HepG2 (cell line): ENCODE measurements around the gene FAM120B. TPM values are rescaled to one million over a fixed set of nuclear protein-coding genes. Genes with fewer than 3 reads are reported as not detected.

Source experiments
- BORCS8-MEF2B ChIP-seq: sonication (generic); formaldehyde crosslinking; IDR thresholded peaks from 2 replicates; pipeline ENCODE4 v1.8.0; 2022; ENCODE audit warnings: mild to moderate bottlenecking, missing genetic modification reagents
- BRD4 ChIP-seq: sonication (generic); formaldehyde crosslinking; IDR thresholded peaks from 2 replicates; pipeline ENCODE4 v1.4.0; 2020; ENCODE audit warnings: missing genetic modification reagents
- MBD4 ChIP-seq: IDR thresholded peaks from 2 replicates; pipeline ENCODE4 v1.6.1; 2012; ENCODE audit warnings: low read length, inconsistent platforms, borderline replicate concordance
- REL ChIP-seq: sonication (generic); formaldehyde crosslinking; conservative IDR thresholded peaks from 2 replicates; pipeline ENCODE4 v1.8.0; 2022; ENCODE audit warnings: mild to moderate bottlenecking, missing genetic modification reagents, moderate library complexity
- TRIM22 ChIP-seq: fragments of 450-650 bp; IDR thresholded peaks from 2 replicates; pipeline ENCODE4 v1.6.1; 2017
- ZBTB8A ChIP-seq: sonication (generic); formaldehyde crosslinking; IDR thresholded peaks from 2 replicates; pipeline ENCODE4 v1.4.0; 2020; ENCODE audit warnings: mild to moderate bottlenecking, low read depth, missing genetic modification reagents, borderline replicate concordance
- ZNF333 ChIP-seq: sonication (generic); formaldehyde crosslinking; IDR thresholded peaks from 2 replicates; pipeline ENCODE4 v1.4.0; 2020; ENCODE audit warnings: mild to moderate bottlenecking, missing genetic modification reagents, borderline replicate concordance
- ZNF33B ChIP-seq: sonication (generic); formaldehyde crosslinking; IDR thresholded peaks from 2 replicates; pipeline ENCODE4 v1.5.1; 2020; ENCODE audit warnings: mild to moderate bottlenecking, missing genetic modification reagents
- ZNF660 ChIP-seq: sonication (generic); formaldehyde crosslinking; IDR thresholded peaks from 2 replicates; pipeline ENCODE4 v1.5.1; 2020; ENCODE audit warnings: mild to moderate bottlenecking, low read depth, missing genetic modification reagents, borderline replicate concordance
- ZNF747 ChIP-seq: sonication (generic); formaldehyde crosslinking; IDR thresholded peaks from 2 replicates; pipeline ENCODE4 v1.8.1; 2023; ENCODE audit warnings: missing genetic modification reagents, mild to moderate bottlenecking, borderline replicate concordance
- polyA plus RNA-seq, 8 experiments: library from polyadenylated mRNA; depleted of rRNA in 3 of 8; stranded (reverse) in 7 of 8; unstranded in 1 of 8; fragments of >200 nt; fragmentation: Illumina TruSeq in 4 of 8; extraction: Trizol in 4 of 8; gene quantifications; 2 replicates each; pipeline versions ENCODE4 v1.2.1 to v1.2.3, GENCODE V29; 2011 to 2016; ENCODE audit warnings: low read depth in 4 of 8, missing spikeins in 1 of 8, mixed read lengths in 1 of 8; ENCODE audit not compliant: insufficient read depth in 1 of 8
- total RNA-seq, 5 experiments: library from RNA; depleted of rRNA; stranded (reverse); fragments of >200 nt; fragmentation: Illumina TruSeq; extraction: Trizol; gene quantifications; 2 replicates each; pipeline ENCODE4 v1.2.3, GENCODE V29; 2016; ENCODE audit warnings: low read depth in 1 of 5
- TF ChIP-seq, protein P1 (sequence below): sonication (generic); formaldehyde crosslinking; IDR thresholded peaks from 2 replicates; pipeline ENCODE4 v1.4.0; 2020; ENCODE audit warnings: low read depth, mild to moderate bottlenecking, missing genetic modification reagents
- TF ChIP-seq, protein P2 (sequence below): fragments of 450-650 bp; IDR thresholded peaks from 2 replicates; pipeline ENCODE4 v1.6.1; 2017; ENCODE audit warnings: mild to moderate bottlenecking
- TF ChIP-seq, protein P3 (sequence below): sonication (generic); formaldehyde crosslinking; IDR thresholded peaks from 2 replicates; pipeline ENCODE4 v1.4.0; 2020; ENCODE audit warnings: missing genetic modification reagents
- TF ChIP-seq, protein P4 (sequence below): sonication (generic); formaldehyde crosslinking; IDR thresholded peaks from 2 replicates; pipeline ENCODE4 v1.4.0; 2020; ENCODE audit warnings: missing genetic modification reagents

Gene FAM120B
- total and polyA plus RNA-seq, 2 of the 13 experiments (the other 11 are each of a cell fraction or from before 2014, with no cell fraction given) = 9.2 to 10.7 TPM

DNA sequence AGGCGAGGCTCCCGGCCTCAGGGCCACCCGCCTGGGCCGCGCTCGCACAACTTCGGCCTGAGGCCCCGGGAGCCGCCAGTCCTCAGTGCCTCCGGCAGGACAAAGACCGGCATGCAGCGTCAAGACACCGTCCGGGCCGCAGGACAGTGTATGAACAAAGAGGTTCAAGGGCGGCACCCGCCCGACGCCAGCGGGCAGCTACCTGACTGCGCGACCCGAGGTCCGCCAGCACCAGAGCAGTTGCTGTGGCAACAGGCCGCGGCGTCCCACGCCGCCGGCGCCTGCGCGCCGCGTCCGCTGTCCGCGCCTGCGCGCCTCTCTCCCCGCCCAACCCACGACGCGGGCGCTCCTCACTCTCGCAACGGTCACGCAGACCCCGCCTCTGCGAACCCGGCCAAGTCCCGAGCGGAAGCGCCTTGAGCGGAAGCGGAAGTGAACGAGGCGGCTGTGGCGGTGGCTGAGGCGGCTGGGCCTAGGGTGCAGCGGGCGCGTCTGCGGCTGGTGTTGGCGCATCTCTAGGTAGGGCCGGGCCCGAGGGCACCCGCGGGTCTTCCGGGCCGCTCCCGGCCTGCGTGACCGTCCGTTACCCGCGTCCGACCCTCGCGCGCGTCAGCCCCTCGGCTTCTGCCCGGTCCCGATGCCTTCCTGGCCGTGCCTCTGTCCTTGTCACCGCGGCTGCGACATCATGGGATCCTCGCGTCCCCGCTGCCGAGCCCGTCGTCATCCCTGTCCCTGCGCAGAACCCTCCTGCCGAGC, at the start of gene FAM120B (continued):
- TF ChIP-seq BRD4 (CRISPR knock-in tag) (peak; percentile 93), ZNF333 (CRISPR knock-in tag) (no peak; the same call in none of the 2 replicates), ZBTB8A (CRISPR knock-in tag) (peak; percentile 92), MBD4 (no peak), ZNF33B (CRISPR knock-in tag) (no peak; the same call in 1 of the 2 replicates), TRIM22 (no peak), ZNF660 (CRISPR knock-in tag) (no peak), BORCS8-MEF2B (CRISPR knock-in tag) (peak; percentile 89), REL (peak; percentile 85; the same call in 1 of the 2 replicates), ZNF747 (no peak)
- TF ChIP-seq, protein P1, sequence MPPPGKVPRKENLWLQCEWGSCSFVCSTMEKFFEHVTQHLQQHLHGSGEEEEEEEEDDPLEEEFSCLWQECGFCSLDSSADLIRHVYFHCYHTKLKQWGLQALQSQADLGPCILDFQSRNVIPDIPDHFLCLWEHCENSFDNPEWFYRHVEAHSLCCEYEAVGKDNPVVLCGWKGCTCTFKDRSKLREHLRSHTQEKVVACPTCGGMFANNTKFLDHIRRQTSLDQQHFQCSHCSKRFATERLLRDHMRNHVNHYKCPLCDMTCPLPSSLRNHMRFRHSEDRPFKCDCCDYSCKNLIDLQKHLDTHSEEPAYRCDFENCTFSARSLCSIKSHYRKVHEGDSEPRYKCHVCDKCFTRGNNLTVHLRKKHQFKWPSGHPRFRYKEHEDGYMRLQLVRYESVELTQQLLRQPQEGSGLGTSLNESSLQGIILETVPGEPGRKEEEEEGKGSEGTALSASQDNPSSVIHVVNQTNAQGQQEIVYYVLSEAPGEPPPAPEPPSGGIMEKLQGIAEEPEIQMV = peak; percentile 93
- TF ChIP-seq, protein P2, sequence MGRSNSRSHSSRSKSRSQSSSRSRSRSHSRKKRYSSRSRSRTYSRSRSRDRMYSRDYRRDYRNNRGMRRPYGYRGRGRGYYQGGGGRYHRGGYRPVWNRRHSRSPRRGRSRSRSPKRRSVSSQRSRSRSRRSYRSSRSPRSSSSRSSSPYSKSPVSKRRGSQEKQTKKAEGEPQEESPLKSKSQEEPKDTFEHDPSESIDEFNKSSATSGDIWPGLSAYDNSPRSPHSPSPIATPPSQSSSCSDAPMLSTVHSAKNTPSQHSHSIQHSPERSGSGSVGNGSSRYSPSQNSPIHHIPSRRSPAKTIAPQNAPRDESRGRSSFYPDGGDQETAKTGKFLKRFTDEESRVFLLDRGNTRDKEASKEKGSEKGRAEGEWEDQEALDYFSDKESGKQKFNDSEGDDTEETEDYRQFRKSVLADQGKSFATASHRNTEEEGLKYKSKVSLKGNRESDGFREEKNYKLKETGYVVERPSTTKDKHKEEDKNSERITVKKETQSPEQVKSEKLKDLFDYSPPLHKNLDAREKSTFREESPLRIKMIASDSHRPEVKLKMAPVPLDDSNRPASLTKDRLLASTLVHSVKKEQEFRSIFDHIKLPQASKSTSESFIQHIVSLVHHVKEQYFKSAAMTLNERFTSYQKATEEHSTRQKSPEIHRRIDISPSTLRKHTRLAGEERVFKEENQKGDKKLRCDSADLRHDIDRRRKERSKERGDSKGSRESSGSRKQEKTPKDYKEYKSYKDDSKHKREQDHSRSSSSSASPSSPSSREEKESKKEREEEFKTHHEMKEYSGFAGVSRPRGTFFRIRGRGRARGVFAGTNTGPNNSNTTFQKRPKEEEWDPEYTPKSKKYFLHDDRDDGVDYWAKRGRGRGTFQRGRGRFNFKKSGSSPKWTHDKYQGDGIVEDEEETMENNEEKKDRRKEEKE = no peak
- TF ChIP-seq, protein P3, sequence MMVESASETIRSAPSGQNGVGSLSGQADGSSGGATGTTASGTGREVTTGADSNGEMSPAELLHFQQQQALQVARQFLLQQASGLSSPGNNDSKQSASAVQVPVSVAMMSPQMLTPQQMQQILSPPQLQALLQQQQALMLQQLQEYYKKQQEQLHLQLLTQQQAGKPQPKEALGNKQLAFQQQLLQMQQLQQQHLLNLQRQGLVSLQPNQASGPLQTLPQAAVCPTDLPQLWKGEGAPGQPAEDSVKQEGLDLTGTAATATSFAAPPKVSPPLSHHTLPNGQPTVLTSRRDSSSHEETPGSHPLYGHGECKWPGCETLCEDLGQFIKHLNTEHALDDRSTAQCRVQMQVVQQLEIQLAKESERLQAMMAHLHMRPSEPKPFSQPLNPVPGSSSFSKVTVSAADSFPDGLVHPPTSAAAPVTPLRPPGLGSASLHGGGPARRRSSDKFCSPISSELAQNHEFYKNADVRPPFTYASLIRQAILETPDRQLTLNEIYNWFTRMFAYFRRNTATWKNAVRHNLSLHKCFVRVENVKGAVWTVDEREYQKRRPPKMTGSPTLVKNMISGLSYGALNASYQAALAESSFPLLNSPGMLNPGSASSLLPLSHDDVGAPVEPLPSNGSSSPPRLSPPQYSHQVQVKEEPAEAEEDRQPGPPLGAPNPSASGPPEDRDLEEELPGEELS (CRISPR knock-in tag) = peak; percentile 25; the same call in 1 of the 2 replicates
- TF ChIP-seq, protein P4, sequence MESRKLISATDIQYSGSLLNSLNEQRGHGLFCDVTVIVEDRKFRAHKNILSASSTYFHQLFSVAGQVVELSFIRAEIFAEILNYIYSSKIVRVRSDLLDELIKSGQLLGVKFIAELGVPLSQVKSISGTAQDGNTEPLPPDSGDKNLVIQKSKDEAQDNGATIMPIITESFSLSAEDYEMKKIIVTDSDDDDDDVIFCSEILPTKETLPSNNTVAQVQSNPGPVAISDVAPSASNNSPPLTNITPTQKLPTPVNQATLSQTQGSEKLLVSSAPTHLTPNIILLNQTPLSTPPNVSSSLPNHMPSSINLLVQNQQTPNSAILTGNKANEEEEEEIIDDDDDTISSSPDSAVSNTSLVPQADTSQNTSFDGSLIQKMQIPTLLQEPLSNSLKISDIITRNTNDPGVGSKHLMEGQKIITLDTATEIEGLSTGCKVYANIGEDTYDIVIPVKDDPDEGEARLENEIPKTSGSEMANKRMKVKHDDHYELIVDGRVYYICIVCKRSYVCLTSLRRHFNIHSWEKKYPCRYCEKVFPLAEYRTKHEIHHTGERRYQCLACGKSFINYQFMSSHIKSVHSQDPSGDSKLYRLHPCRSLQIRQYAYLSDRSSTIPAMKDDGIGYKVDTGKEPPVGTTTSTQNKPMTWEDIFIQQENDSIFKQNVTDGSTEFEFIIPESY = peak; percentile 31; the same call in 1 of the 2 replicates
